Measurements from ENCODE around the gene PCK2.

GRCh38 chr14:24056800-24057184 is 37.3 kb upstream of the PCK2 start:
- TF ChIP-seq, protein P1, sequence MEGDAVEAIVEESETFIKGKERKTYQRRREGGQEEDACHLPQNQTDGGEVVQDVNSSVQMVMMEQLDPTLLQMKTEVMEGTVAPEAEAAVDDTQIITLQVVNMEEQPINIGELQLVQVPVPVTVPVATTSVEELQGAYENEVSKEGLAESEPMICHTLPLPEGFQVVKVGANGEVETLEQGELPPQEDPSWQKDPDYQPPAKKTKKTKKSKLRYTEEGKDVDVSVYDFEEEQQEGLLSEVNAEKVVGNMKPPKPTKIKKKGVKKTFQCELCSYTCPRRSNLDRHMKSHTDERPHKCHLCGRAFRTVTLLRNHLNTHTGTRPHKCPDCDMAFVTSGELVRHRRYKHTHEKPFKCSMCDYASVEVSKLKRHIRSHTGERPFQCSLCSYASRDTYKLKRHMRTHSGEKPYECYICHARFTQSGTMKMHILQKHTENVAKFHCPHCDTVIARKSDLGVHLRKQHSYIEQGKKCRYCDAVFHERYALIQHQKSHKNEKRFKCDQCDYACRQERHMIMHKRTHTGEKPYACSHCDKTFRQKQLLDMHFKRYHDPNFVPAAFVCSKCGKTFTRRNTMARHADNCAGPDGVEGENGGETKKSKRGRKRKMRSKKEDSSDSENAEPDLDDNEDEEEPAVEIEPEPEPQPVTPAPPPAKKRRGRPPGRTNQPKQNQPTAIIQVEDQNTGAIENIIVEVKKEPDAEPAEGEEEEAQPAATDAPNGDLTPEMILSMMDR (conservative IDR thresholded peaks at IDR 0.05; ENCODE audit: low read depth, low read length): no peak
- TF ChIP-seq EZH2 (IDR thresholded peaks at IDR 0.05; ENCODE audit: borderline replicate concordance, low read depth, low read length, poor library complexity, severe bottlenecking): no peak

Data from A673 (cell line).